PC-9 (cell line): ENCODE measurements around the gene CDKN1A. TPM values are rescaled to one million over a fixed set of nuclear protein-coding genes. Genes with fewer than 3 reads are reported as not detected.

Experiments
- BruUV-seq: library from RNA; stranded (reverse); fragments of 400-500 nt; replicated peaks from 2 replicates; lab custom pipeline; 2021; lab: Mats Ljungman, UMichigan
- CTCF ChIA-PET: fragments of 300-600 bp; sonication (Branson Sonifier 250); formaldehyde crosslinking; loops from one replicate; lab custom pipeline; 2022; ENCODE audit warnings: antibody characterized with exemption; lab: Charles Lee
- POLR2A ChIA-PET: fragments of 300-600 bp; sonication (Branson Sonifier 250); formaldehyde crosslinking; loops from one replicate; lab custom pipeline; 2022; ENCODE audit warnings: antibody characterized with exemption; ENCODE audit not compliant: unreplicated experiment; lab: Charles Lee
- DNase-seq, 2 experiments: peaks; one replicate each; pipeline versions ENCODE4 v3.0.0 to v3.0.0-alpha.2; 2015 to 2022; ENCODE audit warnings: mixed read lengths in 1 of 2
- H2AFZ ChIP-seq: fragments of 200-600 bp; sonication (generic); 2 replicates; pipeline ENCODE4 v1.8.1; 2017; ENCODE audit warnings: antibody characterized with exemption
- H3F3A ChIP-seq: fragments of 200-600 bp; sonication (generic); 2 replicates; pipeline ENCODE4 v1.8.1; 2017; ENCODE audit warnings: antibody characterized with exemption, mild to moderate bottlenecking, low read depth; ENCODE audit not compliant: insufficient read depth
- H3K27ac ChIP-seq: fragments of 200-600 bp; sonication (generic); 2 replicates; pipeline ENCODE4 v1.6.1; 2016; ENCODE audit warnings: mixed run types
- H3K27me3 ChIP-seq: fragments of 200-600 bp; sonication (generic); 2 replicates; pipeline ENCODE4 v1.6.1; 2016; ENCODE audit warnings: low read depth, mixed run types; ENCODE audit not compliant: insufficient read depth
- H3K36me3 ChIP-seq: fragments of 200-600 bp; sonication (generic); 2 replicates; pipeline ENCODE4 v1.6.1; 2016; ENCODE audit warnings: low read depth, mixed run types
- H3K4me1 ChIP-seq: fragments of 200-600 bp; sonication (generic); replicated peaks from 2 replicates; pipeline ENCODE4 v1.6.1; 2016; ENCODE audit warnings: mixed run types; ENCODE audit not compliant: insufficient read depth
- H3K4me2 ChIP-seq: fragments of 200-600 bp; sonication (generic); 2 replicates; pipeline ENCODE4 v1.6.1; 2017; ENCODE audit warnings: mixed run types
- H3K4me3 ChIP-seq: fragments of 200-600 bp; sonication (generic); 2 replicates; pipeline ENCODE4 v1.6.1; 2016; ENCODE audit warnings: mixed run types
- H3K79me2 ChIP-seq: fragments of 200-600 bp; sonication (generic); 2 replicates; pipeline ENCODE4 v1.6.1; 2017; ENCODE audit warnings: low read depth, mixed run types
- H3K9me2 ChIP-seq: fragments of 200-600 bp; sonication (generic); 2 replicates; pipeline ENCODE4 v1.8.1; 2017; ENCODE audit warnings: mild to moderate bottlenecking; ENCODE audit not compliant: insufficient read depth
- H3K9me3 ChIP-seq: fragments of 200-600 bp; sonication (generic); 2 replicates; pipeline ENCODE4 v1.8.1; 2016; ENCODE audit warnings: low read depth; ENCODE audit not compliant: insufficient read depth
- H4K20me1 ChIP-seq: fragments of 200-600 bp; sonication (generic); 2 replicates; pipeline ENCODE4 v1.8.1; 2017; ENCODE audit not compliant: insufficient read depth
- EZH2 ChIP-seq: fragments of 200-600 bp; sonication (generic); IDR thresholded peaks from 2 replicates; pipeline ENCODE4 v1.8.0; 2017; ENCODE audit warnings: antibody characterized with exemption, low read depth
- intact Hi-C: fragments of 100-400 bp; cut with micrococcal nuclease; formaldehyde crosslinking; loops from one replicate; pipeline ENCODE4 v1.10.0; 2022; ENCODE audit not compliant: unreplicated experiment
- total RNA-seq: library from RNA; stranded (reverse); gene quantifications from 2 replicates; pipeline ENCODE4 v1.2.3, GENCODE V29; 2021
- TF ChIP-seq, protein P1 (sequence below): fragments of 200-600 bp; sonication (generic); conservative IDR thresholded peaks from 2 replicates; pipeline ENCODE4 v1.6.1; 2017; ENCODE audit warnings: mixed run types, antibody characterized with exemption, mild to moderate bottlenecking, moderate library complexity

Gene CDKN1A
- total RNA-seq, 1 experiment from 2014 or later, result 14.8 TPM

DNA sequence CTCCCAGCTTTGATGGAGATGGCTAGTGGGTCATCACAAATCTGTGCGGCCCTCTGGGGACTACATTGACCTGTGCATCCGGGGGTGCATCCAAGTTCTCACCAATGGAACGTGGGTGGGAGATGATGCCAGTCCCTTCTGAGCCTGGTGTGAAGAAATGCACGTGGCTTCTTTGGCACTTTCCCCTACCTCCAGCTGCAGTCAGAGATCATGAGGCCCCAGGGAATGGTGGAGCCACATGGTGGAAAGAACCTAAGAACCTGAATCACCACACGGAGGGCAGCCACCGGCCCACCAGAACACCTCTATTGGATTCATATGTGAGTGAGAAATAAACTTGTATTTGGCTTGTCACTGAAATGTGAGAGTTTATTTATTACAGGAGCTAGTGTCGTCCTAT is 9.9 kb upstream of the CDKN1A start:
- ChIA-PET CTCF (no interaction called here), POLR2A (no interaction called here)
- Histone ChIP-seq H3K9me3 (no peaks in the 10 kb centered on the region), H3K27ac (no peak overlapping the region), H4K20me1 (no peaks in the 10 kb centered on the region), H3K27me3 (no peaks in the 10 kb centered on the region), H3F3A (peaks cover 15% of the 10 kb centered on the region; the same call in 1 of the 2 replicates), H3K4me1 (peaks cover 19% of the 10 kb centered on the region), H3K79me2 (no peaks in the 10 kb centered on the region), H3K36me3 (no peaks in the 10 kb centered on the region), H3K4me2 (no peak overlapping the region), H2AFZ (no peak overlapping the region), H3K9me2 (no peaks in the 10 kb centered on the region), H3K4me3 (no peak overlapping the region)
- TF ChIP-seq, protein P1, sequence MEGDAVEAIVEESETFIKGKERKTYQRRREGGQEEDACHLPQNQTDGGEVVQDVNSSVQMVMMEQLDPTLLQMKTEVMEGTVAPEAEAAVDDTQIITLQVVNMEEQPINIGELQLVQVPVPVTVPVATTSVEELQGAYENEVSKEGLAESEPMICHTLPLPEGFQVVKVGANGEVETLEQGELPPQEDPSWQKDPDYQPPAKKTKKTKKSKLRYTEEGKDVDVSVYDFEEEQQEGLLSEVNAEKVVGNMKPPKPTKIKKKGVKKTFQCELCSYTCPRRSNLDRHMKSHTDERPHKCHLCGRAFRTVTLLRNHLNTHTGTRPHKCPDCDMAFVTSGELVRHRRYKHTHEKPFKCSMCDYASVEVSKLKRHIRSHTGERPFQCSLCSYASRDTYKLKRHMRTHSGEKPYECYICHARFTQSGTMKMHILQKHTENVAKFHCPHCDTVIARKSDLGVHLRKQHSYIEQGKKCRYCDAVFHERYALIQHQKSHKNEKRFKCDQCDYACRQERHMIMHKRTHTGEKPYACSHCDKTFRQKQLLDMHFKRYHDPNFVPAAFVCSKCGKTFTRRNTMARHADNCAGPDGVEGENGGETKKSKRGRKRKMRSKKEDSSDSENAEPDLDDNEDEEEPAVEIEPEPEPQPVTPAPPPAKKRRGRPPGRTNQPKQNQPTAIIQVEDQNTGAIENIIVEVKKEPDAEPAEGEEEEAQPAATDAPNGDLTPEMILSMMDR, result no peak
- TF ChIP-seq EZH2, result no peak
- intact Hi-C loops, result no loop called here
- no peak for DNase-seq
- no TSS peak for BruUV-seq

DNA sequence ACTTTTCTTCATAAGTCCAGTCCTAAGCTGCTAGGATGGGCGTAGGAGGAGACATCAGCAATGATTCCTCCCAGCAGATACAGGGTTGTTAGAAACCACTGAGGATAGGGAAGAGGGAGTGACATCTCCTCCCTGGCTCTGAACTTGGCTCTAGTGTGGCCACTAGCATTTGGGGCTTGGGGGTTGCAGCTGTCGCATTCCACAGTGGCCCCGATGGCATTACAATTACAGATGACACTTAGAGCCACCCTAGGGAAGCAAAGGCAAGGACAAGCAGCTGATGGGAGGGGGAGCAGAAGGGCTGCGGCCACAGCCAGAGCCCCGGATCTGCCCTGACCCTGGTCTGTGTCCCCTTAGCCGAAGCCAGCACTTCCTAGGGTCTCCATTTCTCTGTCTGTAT is 9.5 kb upstream of the CDKN1A start:
- CTCF ChIA-PET, result no interaction called here

DNA sequence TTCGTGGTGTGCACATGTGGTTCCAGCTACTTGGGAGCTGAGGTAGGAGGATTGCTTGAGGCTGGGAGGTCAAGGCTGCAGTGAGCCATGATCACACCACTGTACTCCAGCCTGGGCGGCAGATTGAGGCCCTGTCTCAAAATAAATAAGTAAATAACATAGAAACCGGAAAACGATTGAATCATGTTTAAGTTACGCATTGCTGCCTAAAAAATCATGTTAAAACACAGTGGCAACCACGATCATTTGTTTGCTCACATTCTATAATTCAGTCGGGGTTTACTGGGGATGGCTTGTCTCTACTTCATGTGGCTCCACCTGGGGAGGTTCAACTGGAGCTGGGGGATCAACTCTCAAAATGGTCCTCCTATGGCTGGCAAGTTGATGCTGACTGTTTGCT is 8.2 kb upstream of the CDKN1A start:
- H2AFZ ChIP-seq, result no peak overlapping the region
- H3K4me2 ChIP-seq, result no peak overlapping the region
- no peaks in the 10 kb centered on the region for H4K20me1 ChIP-seq
- no peak for DNase-seq
- ChIA-PET CTCF (no interaction called here), POLR2A (no interaction called here)
- TF ChIP-seq EZH2, result no peak
- no peaks in the 10 kb centered on the region for H3K9me3 ChIP-seq
- H3K4me3 ChIP-seq, result no peak overlapping the region
- H3K27me3 ChIP-seq, result no peaks in the 10 kb centered on the region
- peaks cover 12% of the 10 kb centered on the region; the same call in 1 of the 2 replicates for H3F3A ChIP-seq
- no peaks in the 10 kb centered on the region for H3K36me3 ChIP-seq
- H3K9me2 ChIP-seq, result no peaks in the 10 kb centered on the region
- BruUV-seq, result no TSS peak
- peaks cover 19% of the 10 kb centered on the region for H3K4me1 ChIP-seq
- intact Hi-C loops, result no loop called here
- no peaks in the 10 kb centered on the region for H3K79me2 ChIP-seq
- H3K27ac ChIP-seq, result no peak overlapping the region

More for the DNA sequence above, 9.5 kb upstream of the CDKN1A start:
- no peaks in the 10 kb centered on the region for H3K9me3 ChIP-seq
- peaks cover 12% of the 10 kb centered on the region; the same call in 1 of the 2 replicates for H3F3A ChIP-seq
- H4K20me1 ChIP-seq, result no peaks in the 10 kb centered on the region
- H2AFZ ChIP-seq, result no peak overlapping the region
- H3K79me2 ChIP-seq, result no peaks in the 10 kb centered on the region
- TF ChIP-seq, protein P1, result no peak
- no peak for TF ChIP-seq EZH2
- H3K9me2 ChIP-seq, result no peaks in the 10 kb centered on the region
- POLR2A ChIA-PET, result no interaction called here
- H3K27me3 ChIP-seq, result no peaks in the 10 kb centered on the region
- no peak overlapping the region for H3K4me2 ChIP-seq
- H3K27ac ChIP-seq, result no peak overlapping the region
- no peaks in the 10 kb centered on the region for H3K36me3 ChIP-seq
- H3K4me1 ChIP-seq, result peaks cover 19% of the 10 kb centered on the region
- no TSS peak for BruUV-seq
- DNase-seq, result no peak
- H3K4me3 ChIP-seq, result no peak overlapping the region
- intact Hi-C loops, result no loop called here
